ENCODE results near the gene RELCH. TPM values are rescaled to one million over a fixed set of nuclear protein-coding genes. Genes with fewer than 3 reads are reported as not detected.

Gene RELCH
- total RNA-seq, 4 donors from 2014 or later = 37.0 to 117 (median 68.7) TPM

DNA sequence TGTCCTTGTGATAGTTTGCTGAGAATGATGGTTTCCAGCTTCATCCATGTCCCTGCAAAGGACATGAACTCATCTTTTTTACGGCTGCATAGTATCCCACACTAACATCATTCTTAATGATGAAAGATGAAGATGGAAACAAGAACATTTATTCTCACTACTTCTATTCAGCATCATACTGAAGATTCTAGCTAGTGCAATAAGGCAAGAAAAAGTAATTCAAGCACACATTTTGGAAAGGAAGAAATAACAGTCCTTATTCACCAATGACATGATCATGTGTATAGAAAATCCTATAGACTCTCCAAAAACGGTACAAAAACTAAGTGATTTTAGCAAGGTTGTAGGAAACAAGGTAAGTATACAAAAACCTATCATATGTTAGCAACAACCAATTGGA, 37.2 kb downstream of the RELCH start:
- Histone ChIP-seq H3K36me3 (peaks cover 0 to 56% (median 25%) of the 10 kb centered on the region in 4 donors), H3K9me3 (no peaks in the 10 kb centered on the region), H3K27ac (no peak overlapping the region), H3K4me3 (no peak overlapping the region), H3K27me3 (no peaks in the 10 kb centered on the region), H3K4me1 (peaks cover 0 to 5% (median 0%) of the 10 kb centered on the region in 4 donors)
- in situ Hi-C loops (cut with MboI; ENCODE audit: low pct_ligation_motif_present in 1 of 4, low pct_unique_long_range_greater_than_20kb in 1 of 4, low sequenced_read_pairs in 3 of 4) (no loop called here), intact Hi-C loops (cut with DNase I; ENCODE audit: low total_unique reads) (no loop called here)
- no peak for TF ChIP-seq EP300 (IDR thresholded peaks at IDR 0.05; ENCODE audit: low read depth)
- no peak for TF ChIP-seq POLR2A (IDR thresholded peaks at IDR 0.05)
- TF ChIP-seq POLR2AphosphoS5 (IDR thresholded peaks at IDR 0.05) = no peak
- TF ChIP-seq, protein P1, sequence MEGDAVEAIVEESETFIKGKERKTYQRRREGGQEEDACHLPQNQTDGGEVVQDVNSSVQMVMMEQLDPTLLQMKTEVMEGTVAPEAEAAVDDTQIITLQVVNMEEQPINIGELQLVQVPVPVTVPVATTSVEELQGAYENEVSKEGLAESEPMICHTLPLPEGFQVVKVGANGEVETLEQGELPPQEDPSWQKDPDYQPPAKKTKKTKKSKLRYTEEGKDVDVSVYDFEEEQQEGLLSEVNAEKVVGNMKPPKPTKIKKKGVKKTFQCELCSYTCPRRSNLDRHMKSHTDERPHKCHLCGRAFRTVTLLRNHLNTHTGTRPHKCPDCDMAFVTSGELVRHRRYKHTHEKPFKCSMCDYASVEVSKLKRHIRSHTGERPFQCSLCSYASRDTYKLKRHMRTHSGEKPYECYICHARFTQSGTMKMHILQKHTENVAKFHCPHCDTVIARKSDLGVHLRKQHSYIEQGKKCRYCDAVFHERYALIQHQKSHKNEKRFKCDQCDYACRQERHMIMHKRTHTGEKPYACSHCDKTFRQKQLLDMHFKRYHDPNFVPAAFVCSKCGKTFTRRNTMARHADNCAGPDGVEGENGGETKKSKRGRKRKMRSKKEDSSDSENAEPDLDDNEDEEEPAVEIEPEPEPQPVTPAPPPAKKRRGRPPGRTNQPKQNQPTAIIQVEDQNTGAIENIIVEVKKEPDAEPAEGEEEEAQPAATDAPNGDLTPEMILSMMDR (IDR thresholded peaks at IDR 0.05) = no peak
- 95 to 96% methylated on average over 2 of the region's 2 CpGs for WGBS, 2 donors (ENCODE audit: low coverage in 1 of 2)
- DNase-seq = no peak

DNA sequence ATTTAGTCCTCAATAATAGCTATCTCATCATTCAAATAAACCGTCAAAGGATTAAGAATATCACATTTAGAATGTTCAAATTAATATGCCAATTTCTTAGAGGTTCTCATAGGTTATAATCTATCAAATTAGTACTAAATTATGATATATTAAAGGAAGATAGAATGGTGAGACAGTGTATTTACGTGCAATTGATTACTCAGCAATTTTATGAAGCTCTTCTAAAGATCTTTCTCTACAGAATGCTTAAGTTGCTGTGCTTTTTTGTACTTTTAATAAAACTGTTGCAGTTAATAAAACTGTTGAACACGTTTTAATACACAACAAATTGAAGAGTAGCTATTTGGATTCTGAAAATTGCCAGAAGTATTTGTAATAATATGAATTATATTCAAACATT, 39.0 kb downstream of the RELCH start:
- 86% methylated on average over 3 of the region's 3 CpGs for WGBS, 2 donors (ENCODE audit: low coverage in 1 of 2)
- Histone ChIP-seq H3K4me3 (no peak overlapping the region), H3K36me3 (peaks cover 0 to 68% (median 31%) of the 10 kb centered on the region in 4 donors), H3K9me3 (no peaks in the 10 kb centered on the region), H3K4me1 (peaks cover 0 to 5% (median 0%) of the 10 kb centered on the region in 4 donors), H3K27ac (no peak overlapping the region), H3K27me3 (no peaks in the 10 kb centered on the region)
- TF ChIP-seq POLR2AphosphoS5 (IDR thresholded peaks at IDR 0.05) (no peak), POLR2A (IDR thresholded peaks at IDR 0.05) (no peak), EP300 (IDR thresholded peaks at IDR 0.05; ENCODE audit: low read depth) (no peak)
- TF ChIP-seq, protein P1 (IDR thresholded peaks at IDR 0.05) = no peak
- no peak for DNase-seq
- in situ Hi-C loops (cut with MboI; ENCODE audit: low pct_ligation_motif_present in 1 of 4, low pct_unique_long_range_greater_than_20kb in 1 of 4, low sequenced_read_pairs in 3 of 4) (no loop called here), intact Hi-C loops (cut with DNase I; ENCODE audit: low total_unique reads) (no loop called here)

DNA sequence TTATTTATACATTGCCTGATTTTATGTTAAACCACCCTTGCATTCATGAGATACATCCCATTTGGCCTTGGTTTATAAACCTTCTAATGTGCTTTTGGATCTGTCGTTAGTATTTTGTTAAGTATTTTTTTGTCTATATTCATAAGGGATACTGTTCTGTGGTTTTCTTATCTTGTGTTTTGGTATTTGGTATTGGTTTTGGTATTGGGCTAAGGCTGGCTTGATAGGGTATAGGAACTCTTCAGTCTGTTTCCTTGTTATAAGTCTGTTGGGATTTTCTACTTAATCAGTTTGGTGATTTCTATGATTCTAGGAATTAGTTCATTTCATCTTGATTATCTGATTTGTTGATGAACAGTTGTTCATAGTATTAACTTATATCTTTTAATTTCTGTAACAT, 49.2 kb downstream of the RELCH start:
- H3K4me1 ChIP-seq = no peaks in the 10 kb centered on the region
- no peaks in the 10 kb centered on the region for H3K9me3 ChIP-seq
- 89 to 92% methylated on average over 1 of the region's 1 CpG for WGBS, 2 donors (ENCODE audit: low coverage in 1 of 2)
- H3K27ac ChIP-seq = no peak overlapping the region
- no peaks in the 10 kb centered on the region for H3K27me3 ChIP-seq
- intact Hi-C loops (cut with DNase I; ENCODE audit: low total_unique reads) = no loop called here
- peaks cover 0 to 53% (median under 1%) of the 10 kb centered on the region in 4 donors for H3K36me3 ChIP-seq
- TF ChIP-seq EP300 (IDR thresholded peaks at IDR 0.05; ENCODE audit: low read depth) (no peak), POLR2AphosphoS5 (IDR thresholded peaks at IDR 0.05) (no peak), POLR2A (IDR thresholded peaks at IDR 0.05) (no peak)
- TF ChIP-seq, protein P1 (IDR thresholded peaks at IDR 0.05) = no peak
- no peak for DNase-seq
- H3K4me3 ChIP-seq = no peak overlapping the region
- in situ Hi-C loops (cut with MboI; ENCODE audit: low pct_ligation_motif_present in 1 of 4, low pct_unique_long_range_greater_than_20kb in 1 of 4, low sequenced_read_pairs in 3 of 4) = no loop called here

DNA sequence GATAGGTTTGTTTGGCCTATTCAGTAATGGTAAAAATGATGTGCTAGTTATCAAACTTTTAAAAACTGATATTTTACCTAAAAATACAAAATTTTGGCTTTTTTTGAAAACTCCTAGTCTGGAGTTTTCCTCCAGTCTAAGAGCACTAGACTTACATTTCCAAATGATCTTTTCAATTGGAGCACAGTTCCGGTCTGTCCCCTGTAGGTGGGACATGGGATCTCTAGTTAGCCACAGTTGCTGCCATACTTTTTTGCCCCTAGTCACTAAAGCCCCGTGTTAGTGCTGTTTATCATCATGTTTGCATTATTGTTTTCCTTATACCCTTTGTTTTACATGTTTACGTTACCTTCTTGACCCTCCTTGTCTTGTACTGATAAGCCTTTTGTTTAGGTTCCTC, 52.4 kb downstream of the RELCH start:
- in situ Hi-C loops (cut with MboI; ENCODE audit: low pct_ligation_motif_present in 1 of 4, low pct_unique_long_range_greater_than_20kb in 1 of 4, low sequenced_read_pairs in 3 of 4) = no loop called here
- WGBS, 2 donors (ENCODE audit: low coverage in 1 of 2) = 50 to 82% methylated on average over 1 to 3 of the region's 3 CpGs
- Histone ChIP-seq H3K27me3 (no peaks in the 10 kb centered on the region), H3K4me1 (no peaks in the 10 kb centered on the region), H3K36me3 (peaks cover 0 to 31% (median 3%) of the 10 kb centered on the region in 4 donors), H3K27ac (no peak overlapping the region), H3K4me3 (no peak overlapping the region), H3K9me3 (no peaks in the 10 kb centered on the region)
- intact Hi-C loops (cut with DNase I; ENCODE audit: low total_unique reads) = no loop called here
- DNase-seq = no peak
- no peak for TF ChIP-seq POLR2AphosphoS5 (IDR thresholded peaks at IDR 0.05)
- no peak for TF ChIP-seq EP300 (IDR thresholded peaks at IDR 0.05; ENCODE audit: low read depth)
- no peak for TF ChIP-seq POLR2A (IDR thresholded peaks at IDR 0.05)
- TF ChIP-seq, protein P1 (IDR thresholded peaks at IDR 0.05) = no peak
